Esophagus squamous epithelium (tissue), 4 donors: Measurements from ENCODE around the gene DNAAF5.

Experiments
- CTCF ChIP-seq, 6 experiments: fragments of 450-650 bp in 4 of 6; fragments of 200-600 bp in 2 of 6; sonication (generic) in 2 of 6; IDR thresholded peaks; one replicate each; pipeline ENCODE4 v1.5.1; 2016 to 2019; ENCODE audit warnings: antibody characterized with exemption in 6 of 6, mild to moderate bottlenecking in 4 of 6, moderate library complexity in 4 of 6
- POLR2A ChIP-seq, 4 donors: fragments of 450-650 bp; IDR thresholded peaks; one replicate each; pipeline ENCODE4 v1.6.1; 2017; ENCODE audit warnings: antibody characterized with exemption in 4 of 4, mild to moderate bottlenecking in 4 of 4, moderate library complexity in 3 of 4

DNA sequence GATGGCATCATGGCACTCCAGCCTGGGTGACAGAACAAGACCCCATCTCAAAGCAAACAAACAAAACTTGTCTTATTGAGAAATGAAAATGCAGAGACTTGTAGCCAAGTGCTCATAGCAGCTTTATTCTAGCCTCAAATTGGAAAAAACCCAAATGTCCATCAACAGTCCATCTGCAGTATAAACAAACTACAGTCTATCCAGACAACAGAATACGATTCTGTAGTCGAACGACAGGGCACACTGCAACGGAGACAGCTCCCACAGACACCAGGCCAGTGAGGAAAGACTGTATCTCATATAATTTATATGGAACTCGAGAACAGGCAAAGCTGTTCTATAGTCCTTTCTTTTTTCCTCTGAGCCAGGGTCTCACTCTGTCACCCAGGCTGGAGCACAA, 65.0 kb downstream of the DNAAF5 start:
- no peak for TF ChIP-seq CTCF (IDR thresholded peaks at IDR 0.05)
- TF ChIP-seq POLR2A (IDR thresholded peaks at IDR 0.05) = no peak
